Right kidney (tissue), 1 donor: ENCODE measurements around the gene FAF1.
"Not testable (repeated sequence)": the region's sequence is repeated elsewhere in the genome, so short reads cannot be mapped to it uniquely, and the experiment has no call there.

Source experiments
- DNase-seq: peaks from one replicate; pipeline ENCODE4 v3.0.0-alpha.2; 2016

FAF1 gene

GRCh38 chr1:50966991-50967390 is 6.9 kb upstream of the FAF1 start:
- no peak for DNase-seq

- DNase-seq, result no peak
Observed at GRCh38 chr1:50964863-50965262, 4.8 kb upstream of the FAF1 start.

- DNase-seq, result peak; percentile 48
Observed at GRCh38 chr1:50959303-50959912, 659 bp downstream of the FAF1 start.

GRCh38 chr1:50955116-50955515 is 5.0 kb downstream of the FAF1 start:
- no peak for DNase-seq

- not testable (repeated sequence) for DNase-seq
Observed at GRCh38 chr1:50952566-50952965, 7.5 kb downstream of the FAF1 start.

GRCh38 chr1:50950396-50950795 is 9.7 kb downstream of the FAF1 start:
- no peak for DNase-seq

GRCh38 chr1:50949286-50949982 is 10.6 kb downstream of the FAF1 start:
- no peak for DNase-seq

GRCh38 chr1:50942334-50942733 is 17.7 kb downstream of the FAF1 start:
- no peak for DNase-seq

GRCh38 chr1:50940291-50940690 is 19.8 kb downstream of the FAF1 start:
- DNase-seq, result no peak

GRCh38 chr1:50936321-50936720 is 23.7 kb downstream of the FAF1 start:
- no peak for DNase-seq

- not testable (repeated sequence) for DNase-seq
Observed at GRCh38 chr1:50935276-50935675, 24.8 kb downstream of the FAF1 start.

- DNase-seq, result no peak
Observed at GRCh38 chr1:50934838-50935237, 25.2 kb downstream of the FAF1 start.

- DNase-seq, result not testable (repeated sequence)
Observed at GRCh38 chr1:50933770-50934169, 26.3 kb downstream of the FAF1 start.

- not testable (repeated sequence) for DNase-seq
Observed at GRCh38 chr1:50932043-50932442, 28.0 kb downstream of the FAF1 start.

GRCh38 chr1:50930965-50931737 is 28.9 kb downstream of the FAF1 start:
- no peak for DNase-seq

GRCh38 chr1:50930193-50930592 is 29.9 kb downstream of the FAF1 start:
- DNase-seq, result no peak

GRCh38 chr1:50929376-50929958 is 30.6 kb downstream of the FAF1 start:
- no peak for DNase-seq

GRCh38 chr1:50923564-50923963 is 36.5 kb downstream of the FAF1 start:
- DNase-seq, result no peak

- no peak for DNase-seq
Observed at GRCh38 chr1:50921029-50921428, 39.0 kb downstream of the FAF1 start.

- DNase-seq, result no peak
Observed at GRCh38 chr1:50920409-50920808, 39.7 kb downstream of the FAF1 start.

- no peak for DNase-seq
Observed at GRCh38 chr1:50917138-50918137, 42.6 kb downstream of the FAF1 start.

GRCh38 chr1:50915621-50916020 is 44.4 kb downstream of the FAF1 start:
- no peak for DNase-seq
